ENCODE measurements around the gene UMODL1. TPM values are rescaled to one million over a fixed set of nuclear protein-coding genes. Genes with fewer than 3 reads are reported as not detected.

The UMODL1 gene
- total RNA-seq, 2 experiments from 2014 or later: 0.05 to 0.10 TPM

GRCh38 chr21:42042651-42043050 lies 28.5 kb upstream of the UMODL1 start:
- H3K4me1 Mint-ChIP-seq: no peaks in the 10 kb centered on the region

GRCh38 chr21:42043201-42043895 lies 27.8 kb upstream of the UMODL1 start:
- Mint-ChIP-seq H3K4me1 (no peaks in the 10 kb centered on the region), H3K27ac (no peak overlapping the region), H3K27me3 (no peaks in the 10 kb centered on the region), H3K36me3 (ENCODE audit: low read depth) (no peaks in the 10 kb centered on the region), H3K9me3 (no peaks in the 10 kb centered on the region), H3K4me3 (no peak overlapping the region)
- POLR2A ChIA-PET: no interaction called here
- CTCF ChIA-PET: no interaction called here
- no peak for DNase-seq

More at GRCh38 chr21:42042651-42043050, 28.5 kb upstream of the UMODL1 start:
- ChIA-PET CTCF (no interaction called here), POLR2A (no interaction called here)
- no peaks in the 10 kb centered on the region for H3K36me3 Mint-ChIP-seq (ENCODE audit: low read depth)
- DNase-seq: no peak
- no peak overlapping the region for H3K4me3 Mint-ChIP-seq
- no peak overlapping the region for H3K27ac Mint-ChIP-seq
- H3K9me3 Mint-ChIP-seq: no peaks in the 10 kb centered on the region
- H3K27me3 Mint-ChIP-seq: no peaks in the 10 kb centered on the region

GRCh38 chr21:42043961-42044360 lies 27.2 kb upstream of the UMODL1 start:
- Mint-ChIP-seq H3K27ac (no peak overlapping the region), H3K27me3 (no peaks in the 10 kb centered on the region), H3K4me1 (no peaks in the 10 kb centered on the region), H3K9me3 (no peaks in the 10 kb centered on the region), H3K4me3 (no peak overlapping the region), H3K36me3 (ENCODE audit: low read depth) (no peaks in the 10 kb centered on the region)
- CTCF ChIA-PET: no interaction called here
- DNase-seq: no peak
- POLR2A ChIA-PET: no interaction called here

- Mint-ChIP-seq H3K36me3 (ENCODE audit: low read depth) (no peaks in the 10 kb centered on the region), H3K27ac (no peak overlapping the region), H3K27me3 (no peaks in the 10 kb centered on the region), H3K4me1 (no peaks in the 10 kb centered on the region), H3K4me3 (no peak overlapping the region), H3K9me3 (no peaks in the 10 kb centered on the region)
- no peak for DNase-seq
- ChIA-PET POLR2A (interaction anchor here (1.4 to 1.7 kb wide), 2 partner anchors 35 to 48 kb away, joined by 3 to 4 read pairs; partner anchors contain the start of gene ZBTB21), CTCF (interaction anchor here (1.1 kb wide), 1 partner anchor 63 kb away, joined by 4 read pairs; no protein-coding TSS in a partner anchor)
Measured at GRCh38 chr21:42044871-42045495, 26.1 kb upstream of the UMODL1 start.

GRCh38 chr21:42047821-42048613 lies 23.1 kb upstream of the UMODL1 start:
- CTCF ChIA-PET: no interaction called here
- Mint-ChIP-seq H3K27ac (no peak overlapping the region), H3K27me3 (peaks cover 6% of the 10 kb centered on the region), H3K9me3 (no peaks in the 10 kb centered on the region), H3K36me3 (ENCODE audit: low read depth) (no peaks in the 10 kb centered on the region), H3K4me3 (no peak overlapping the region), H3K4me1 (peaks cover 3% of the 10 kb centered on the region)
- DNase-seq: no peak
- POLR2A ChIA-PET: no interaction called here

- Mint-ChIP-seq H3K4me1 (peaks cover 3% of the 10 kb centered on the region), H3K9me3 (no peaks in the 10 kb centered on the region), H3K36me3 (ENCODE audit: low read depth) (no peaks in the 10 kb centered on the region), H3K4me3 (no peak overlapping the region), H3K27me3 (peaks cover 9% of the 10 kb centered on the region), H3K27ac (no peak overlapping the region)
- DNase-seq: no peak
- CTCF ChIA-PET: no interaction called here
- POLR2A ChIA-PET: interaction anchor here (1.4 kb wide), 1 partner anchor 14 kb away, joined by 5 read pairs; no protein-coding TSS in a partner anchor
Measured at GRCh38 chr21:42048870-42049577, 22.1 kb upstream of the UMODL1 start.

- ChIA-PET POLR2A (interaction anchor here (1.4 kb wide), 1 partner anchor 13 kb away, joined by 5 read pairs; no protein-coding TSS in a partner anchor), CTCF (no interaction called here)
- Mint-ChIP-seq H3K27me3 (peaks cover 9% of the 10 kb centered on the region), H3K4me1 (peaks cover 3% of the 10 kb centered on the region), H3K36me3 (ENCODE audit: low read depth) (no peaks in the 10 kb centered on the region), H3K4me3 (no peak overlapping the region), H3K9me3 (no peaks in the 10 kb centered on the region), H3K27ac (no peak overlapping the region)
- no peak for DNase-seq
Measured at GRCh38 chr21:42049578-42050430, 21.3 kb upstream of the UMODL1 start.

- Mint-ChIP-seq H3K4me3 (no peak overlapping the region), H3K36me3 (ENCODE audit: low read depth) (no peaks in the 10 kb centered on the region), H3K27ac (no peak overlapping the region), H3K27me3 (peaks cover 10% of the 10 kb centered on the region), H3K4me1 (peaks cover 3% of the 10 kb centered on the region), H3K9me3 (no peaks in the 10 kb centered on the region)
- DNase-seq: no peak
- POLR2A ChIA-PET: no interaction called here
- CTCF ChIA-PET: no interaction called here
Measured at GRCh38 chr21:42051788-42052187, 19.3 kb upstream of the UMODL1 start.

GRCh38 chr21:42055425-42055824 lies 15.7 kb upstream of the UMODL1 start:
- H3K36me3 Mint-ChIP-seq (ENCODE audit: low read depth): no peaks in the 10 kb centered on the region
- POLR2A ChIA-PET: no interaction called here
- H3K4me3 Mint-ChIP-seq: no peak overlapping the region
- H3K27me3 Mint-ChIP-seq: peaks cover 13% of the 10 kb centered on the region
- H3K9me3 Mint-ChIP-seq: no peaks in the 10 kb centered on the region
- CTCF ChIA-PET: no interaction called here
- H3K27ac Mint-ChIP-seq: no peak overlapping the region
- H3K4me1 Mint-ChIP-seq: peaks cover 5% of the 10 kb centered on the region
- DNase-seq: no peak

GRCh38 chr21:42056468-42056867 lies 14.6 kb upstream of the UMODL1 start:
- no peak for DNase-seq
- no peaks in the 10 kb centered on the region for H3K9me3 Mint-ChIP-seq
- H3K27ac Mint-ChIP-seq: no peak overlapping the region
- ChIA-PET POLR2A (no interaction called here), CTCF (no interaction called here)
- H3K36me3 Mint-ChIP-seq (ENCODE audit: low read depth): no peaks in the 10 kb centered on the region
- no peak overlapping the region for H3K4me3 Mint-ChIP-seq
- peaks cover 11% of the 10 kb centered on the region for H3K4me1 Mint-ChIP-seq
- H3K27me3 Mint-ChIP-seq: peaks cover 13% of the 10 kb centered on the region

- Mint-ChIP-seq H3K27me3 (peaks cover 13% of the 10 kb centered on the region), H3K4me1 (peaks cover 15% of the 10 kb centered on the region), H3K27ac (no peak overlapping the region), H3K4me3 (no peak overlapping the region), H3K9me3 (no peaks in the 10 kb centered on the region), H3K36me3 (ENCODE audit: low read depth) (no peaks in the 10 kb centered on the region)
- ChIA-PET CTCF (no interaction called here), POLR2A (no interaction called here)
- no peak for DNase-seq
Measured at GRCh38 chr21:42056996-42057689, 14.0 kb upstream of the UMODL1 start.

GRCh38 chr21:42057851-42058437 lies 13.2 kb upstream of the UMODL1 start:
- DNase-seq: no peak
- H3K4me1 Mint-ChIP-seq: peaks cover 23% of the 10 kb centered on the region
- H3K27me3 Mint-ChIP-seq: peaks cover 8% of the 10 kb centered on the region
- no peak overlapping the region for H3K27ac Mint-ChIP-seq
- ChIA-PET POLR2A (no interaction called here), CTCF (no interaction called here)
- no peaks in the 10 kb centered on the region for H3K36me3 Mint-ChIP-seq (ENCODE audit: low read depth)
- no peak overlapping the region for H3K4me3 Mint-ChIP-seq
- no peaks in the 10 kb centered on the region for H3K9me3 Mint-ChIP-seq
